Calu3 (cell line): ENCODE data around the gene BCR. TPM values are rescaled to one million over a fixed set of nuclear protein-coding genes. Genes with fewer than 3 reads are reported as not detected.

Experiments
- BruUV-seq: library from RNA; stranded (reverse); fragments of 400-500 nt; replicated peaks from 2 replicates; lab custom pipeline; 2021; lab: Mats Ljungman, UMichigan
- CTCF ChIA-PET: fragments of 300-600 bp; sonication (Branson Sonifier 250); formaldehyde crosslinking; loops from one replicate; lab custom pipeline; 2022; ENCODE audit warnings: antibody characterized with exemption; lab: Charles Lee
- DNase-seq: peaks from one replicate; pipeline ENCODE4 v3.0.0; 2022
- H3K27ac Mint-ChIP-seq: one replicate; pipeline ENCODE4 v1.8.0; 2022; ENCODE audit warnings: mixed read lengths; ENCODE audit not compliant: unreplicated experiment
- H3K27me3 Mint-ChIP-seq: one replicate; pipeline ENCODE4 v1.8.0; 2022; ENCODE audit warnings: mixed read lengths; ENCODE audit not compliant: unreplicated experiment
- H3K36me3 Mint-ChIP-seq: one replicate; pipeline ENCODE4 v1.8.0; 2022; ENCODE audit warnings: mild to moderate bottlenecking, moderate library complexity, mixed read lengths; ENCODE audit not compliant: insufficient read depth, unreplicated experiment
- H3K4me1 Mint-ChIP-seq: one replicate; pipeline ENCODE4 v1.8.0; 2022; ENCODE audit warnings: mild to moderate bottlenecking, low read depth, mixed read lengths; ENCODE audit not compliant: unreplicated experiment
- H3K4me3 Mint-ChIP-seq: one replicate; pipeline ENCODE4 v1.8.0; 2022; ENCODE audit warnings: mild to moderate bottlenecking, low read depth, moderate library complexity, mixed read lengths; ENCODE audit not compliant: unreplicated experiment
- H3K9me3 Mint-ChIP-seq: one replicate; pipeline ENCODE4 v1.8.0; 2022; ENCODE audit warnings: low read depth, mixed read lengths; ENCODE audit not compliant: unreplicated experiment
- CTCF ChIP-seq: fragments of 200-600 bp; IDR thresholded peaks from one replicate; pipeline ENCODE4 v1.8.0; 2022; ENCODE audit warnings: antibody characterized with exemption; ENCODE audit not compliant: unreplicated experiment
- intact Hi-C: fragments of 100-400 bp; cut with micrococcal nuclease; formaldehyde crosslinking; loops from one replicate; pipeline ENCODE4 v1.10.0; 2022; ENCODE audit not compliant: unreplicated experiment
- total RNA-seq: library from RNA; stranded (reverse); gene quantifications from 2 replicates; pipeline ENCODE4 v1.2.3, GENCODE V29; 2022

Gene BCR
- total RNA-seq, 1 experiment from 2014 or later, result 83.6 TPM

GRCh38 chr22:23218053-23218866 is 38.0 kb downstream of the BCR start:
- intact Hi-C loops, result loop anchor here (2.0 kb wide), 1 partner anchor 35 kb away; no protein-coding TSS in a partner anchor
- H3K9me3 Mint-ChIP-seq, result no peaks in the 10 kb centered on the region
- peak overlapping the region; percentile 5 for H3K27ac Mint-ChIP-seq
- DNase-seq, result no peak
- H3K4me3 Mint-ChIP-seq, result peak overlapping the region; percentile 6
- no peaks in the 10 kb centered on the region for H3K36me3 Mint-ChIP-seq
- no TSS peak for BruUV-seq
- no peaks in the 10 kb centered on the region for H3K27me3 Mint-ChIP-seq
- peaks cover 80% of the 10 kb centered on the region for H3K4me1 Mint-ChIP-seq
- TF ChIP-seq CTCF, result no peak
- CTCF ChIA-PET, result no interaction called here

- H3K27ac Mint-ChIP-seq, result peak overlapping the region; percentile 5
- no peak for TF ChIP-seq CTCF
- peak; percentile 41 for DNase-seq
- H3K4me1 Mint-ChIP-seq, result peaks cover 83% of the 10 kb centered on the region
- peak overlapping the region; percentile 6 for H3K4me3 Mint-ChIP-seq
- no peaks in the 10 kb centered on the region for H3K27me3 Mint-ChIP-seq
- intact Hi-C loops, result loop anchor here (2.0 kb wide), 1 partner anchor 36 kb away; no protein-coding TSS in a partner anchor
- no peaks in the 10 kb centered on the region for H3K9me3 Mint-ChIP-seq
- peaks cover 3% of the 10 kb centered on the region for H3K36me3 Mint-ChIP-seq
- no TSS peak for BruUV-seq
- CTCF ChIA-PET, result no interaction called here
These were observed 38.5 kb downstream of the BCR start for GRCh38 chr22:23218867-23219251.

GRCh38 chr22:23219317-23219716 is 39.0 kb downstream of the BCR start:
- no peak for TF ChIP-seq CTCF
- peaks cover 83% of the 10 kb centered on the region for H3K4me1 Mint-ChIP-seq
- BruUV-seq, result no TSS peak
- no peak for DNase-seq
- no peaks in the 10 kb centered on the region for H3K27me3 Mint-ChIP-seq
- CTCF ChIA-PET, result no interaction called here
- H3K27ac Mint-ChIP-seq, result peak overlapping the region; percentile 24
- no peaks in the 10 kb centered on the region for H3K9me3 Mint-ChIP-seq
- intact Hi-C loops, result loop anchor here (2.0 kb wide), 1 partner anchor 37 kb away; no protein-coding TSS in a partner anchor
- peaks cover 5% of the 10 kb centered on the region for H3K36me3 Mint-ChIP-seq
- peak overlapping the region; percentile 34 for H3K4me3 Mint-ChIP-seq

- Mint-ChIP-seq H3K27ac (peak overlapping the region; percentile 24), H3K36me3 (peaks cover 5% of the 10 kb centered on the region), H3K4me3 (peak overlapping the region; percentile 34), H3K9me3 (no peaks in the 10 kb centered on the region), H3K27me3 (no peaks in the 10 kb centered on the region), H3K4me1 (peaks cover 83% of the 10 kb centered on the region)
- CTCF ChIA-PET, result interaction anchor here (1.0 kb wide), 1 partner anchor 62 kb away, joined by 3 read pairs; no protein-coding TSS in a partner anchor
- no peak for TF ChIP-seq CTCF
- DNase-seq, result peak; percentile 64
- BruUV-seq, result no TSS peak
- intact Hi-C loops, result loop anchor here (2.0 kb wide), 1 partner anchor 37 kb away; no protein-coding TSS in a partner anchor
These were observed 39.6 kb downstream of the BCR start for GRCh38 chr22:23219822-23220484.
